NCI-H774 (cell line): ENCODE data around the gene MAP3K7.
A peak's percentile ranks its signal among the peaks of the same experiment; 100 is the strongest.

ENCODE experiments used
- DNase-seq: peaks from one replicate; lab custom pipeline; 2025; lab: John Stamatoyannopoulos, UW

Gene MAP3K7

DNA sequence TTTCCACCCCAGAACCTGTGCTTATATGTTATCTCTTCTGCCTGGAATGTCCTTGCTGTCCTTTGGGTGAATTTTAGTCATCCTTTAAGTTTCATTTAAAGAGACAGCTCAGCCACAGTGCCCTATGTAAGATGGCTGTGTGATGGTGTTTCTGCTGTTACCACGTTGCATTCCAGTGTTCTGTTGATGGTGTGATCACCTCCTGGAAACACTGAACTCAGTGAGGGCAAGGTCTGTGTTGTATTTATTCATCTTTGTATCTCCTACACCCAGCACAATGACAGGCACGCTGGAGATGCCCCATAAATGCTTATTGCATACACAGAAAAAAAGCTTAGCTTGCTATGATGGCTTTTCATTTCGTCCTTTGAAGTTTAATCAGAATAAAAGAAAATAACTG lies 102.5 kb downstream of the MAP3K7 start:
- DNase-seq: no peak

DNA sequence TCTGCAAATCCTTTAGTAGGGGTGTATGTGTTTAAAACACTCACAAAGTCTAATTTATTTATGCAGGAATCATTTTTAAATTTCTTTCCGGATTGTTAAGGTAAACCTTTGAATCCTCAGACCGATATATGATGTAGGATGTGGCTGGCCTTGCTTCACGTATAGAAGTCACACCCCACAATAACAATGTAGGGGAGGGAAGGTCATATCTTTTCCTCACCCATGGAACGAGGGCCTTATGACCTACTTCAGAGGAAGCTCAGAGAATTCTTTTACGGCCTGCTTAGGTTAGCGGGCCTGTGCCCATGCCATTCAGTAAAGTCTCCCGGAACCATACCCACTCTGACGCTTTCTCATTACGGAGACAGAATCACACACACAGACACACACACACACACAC lies 102.9 kb downstream of the MAP3K7 start:
- DNase-seq: no peak

DNA sequence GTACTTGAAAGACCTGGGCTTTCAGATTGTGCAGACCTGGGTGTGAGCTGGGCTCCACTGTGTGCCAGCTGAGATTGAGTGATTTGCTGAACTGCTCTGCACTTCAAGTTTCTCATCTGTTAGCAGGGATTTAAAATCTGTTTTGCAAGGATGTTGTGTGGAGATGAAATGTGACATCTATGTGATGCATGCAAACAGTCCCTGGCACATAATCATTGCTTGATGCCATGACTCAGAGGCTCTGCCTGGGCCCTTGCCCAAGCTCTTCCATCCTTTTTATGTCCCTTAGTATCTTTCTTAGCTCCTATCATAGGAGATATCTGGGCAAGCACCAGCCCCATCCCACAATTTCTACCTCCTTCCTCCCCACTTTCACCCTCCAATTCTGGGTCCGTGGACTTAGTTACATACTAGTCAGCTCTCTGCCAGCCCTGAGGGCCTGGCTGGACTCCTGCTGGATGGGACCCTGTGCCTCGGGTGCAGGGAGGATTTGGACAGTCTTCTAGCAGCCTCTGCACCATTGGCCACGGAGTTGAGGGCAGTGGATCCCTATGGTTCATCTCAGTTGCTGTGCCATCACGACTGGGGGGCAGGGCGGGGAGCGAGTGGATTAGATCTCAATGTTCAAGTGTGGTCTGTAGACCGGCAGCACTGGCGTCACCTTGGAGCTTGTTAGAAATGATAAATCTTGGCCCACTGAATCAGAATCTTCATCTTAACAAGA lies 103.6 kb downstream of the MAP3K7 start:
- no peak for DNase-seq

DNA sequence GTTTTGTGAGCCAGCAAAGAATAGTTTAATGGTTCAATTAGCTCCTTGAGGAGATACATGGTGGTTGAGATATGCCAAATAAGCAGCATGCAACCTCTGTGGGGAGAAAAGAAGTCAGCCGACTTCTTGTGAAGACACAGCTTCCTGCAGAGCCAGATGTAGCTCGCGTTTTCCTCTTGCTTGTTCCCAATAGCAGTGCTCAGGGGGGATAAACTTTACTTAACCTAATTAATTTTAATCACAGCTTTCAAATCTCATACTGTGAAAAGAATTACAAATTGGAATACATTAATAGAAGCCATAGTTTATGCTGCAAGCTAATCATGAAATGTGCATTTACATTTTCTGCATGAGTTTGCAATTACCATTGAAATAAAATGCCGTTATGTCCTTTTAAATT lies 106.2 kb downstream of the MAP3K7 start:
- no peak for DNase-seq

DNA sequence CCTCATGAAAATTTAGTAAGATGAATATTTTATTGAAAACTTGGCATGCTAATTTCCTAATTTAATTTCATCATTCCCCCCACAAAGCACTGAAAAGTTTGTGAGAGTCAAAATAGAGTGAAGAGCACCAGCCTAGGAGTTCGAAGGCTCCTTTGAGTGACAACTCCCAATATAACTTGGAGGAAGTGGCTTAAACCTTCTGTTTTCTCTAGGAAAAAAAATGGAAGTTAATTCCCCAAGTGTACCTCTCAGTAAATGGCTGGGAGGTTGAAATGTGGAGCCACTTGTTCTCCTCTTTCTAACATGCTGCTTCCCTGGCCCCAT lies 107.3 kb downstream of the MAP3K7 start:
- DNase-seq: no peak

DNA sequence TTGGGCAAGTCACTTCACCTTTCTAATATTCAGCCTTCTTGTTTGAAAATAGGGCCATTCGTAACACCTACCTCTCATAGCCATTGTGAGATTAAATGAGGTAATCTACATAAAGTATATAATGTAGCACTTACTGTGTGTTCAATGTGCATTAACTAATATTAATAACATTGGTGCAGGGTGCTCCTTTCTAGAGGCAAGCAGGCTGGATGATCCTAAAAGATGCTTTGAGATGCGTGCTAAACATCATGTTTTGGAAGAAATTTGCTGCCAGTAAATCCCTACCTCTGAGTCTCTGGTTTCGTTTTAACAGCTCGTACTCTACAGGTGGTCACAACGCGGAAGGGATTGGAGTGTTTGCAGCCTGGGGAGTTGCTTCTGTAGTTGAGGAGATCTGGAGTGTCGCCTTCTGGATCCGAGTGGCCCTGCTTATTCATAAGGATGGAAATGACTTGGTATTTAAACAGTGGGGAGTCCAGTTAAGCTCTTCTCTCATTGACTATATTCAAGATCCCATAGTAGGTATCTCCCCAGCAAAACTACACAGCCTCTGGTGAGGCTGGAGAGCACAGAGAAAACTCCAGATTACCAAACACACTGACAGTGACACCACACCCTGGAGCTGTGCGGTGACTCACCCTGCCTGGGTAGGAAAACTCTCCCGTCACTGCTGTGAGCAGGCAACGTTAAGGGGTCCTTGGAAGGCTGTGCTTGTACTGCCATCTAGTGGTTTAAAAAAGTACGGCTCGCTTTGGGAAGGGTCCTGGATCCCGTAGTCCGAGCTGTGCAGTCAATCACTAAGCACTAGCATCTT lies 107.9 kb downstream of the MAP3K7 start:
- DNase-seq: peak; percentile 87

DNA sequence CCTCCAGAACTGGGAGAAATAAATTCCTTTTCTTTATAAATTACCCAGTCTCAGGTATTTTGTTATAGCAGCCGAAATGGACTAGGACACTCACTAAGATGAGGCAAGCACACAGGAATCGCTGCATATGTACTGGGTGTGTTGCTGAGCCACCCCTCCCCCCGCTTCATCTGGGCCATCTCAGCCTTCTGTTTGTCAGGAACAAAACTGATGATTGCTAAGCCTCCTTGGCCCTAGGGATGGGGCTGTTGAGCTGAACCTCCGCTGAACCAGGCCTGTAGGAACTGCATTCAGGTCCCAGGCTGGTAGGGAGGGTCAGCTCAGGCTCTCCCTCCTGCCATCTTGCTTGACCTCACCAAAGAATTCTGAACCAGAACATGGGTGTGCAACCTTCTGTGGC lies 108.6 kb downstream of the MAP3K7 start:
- DNase-seq: no peak

DNA sequence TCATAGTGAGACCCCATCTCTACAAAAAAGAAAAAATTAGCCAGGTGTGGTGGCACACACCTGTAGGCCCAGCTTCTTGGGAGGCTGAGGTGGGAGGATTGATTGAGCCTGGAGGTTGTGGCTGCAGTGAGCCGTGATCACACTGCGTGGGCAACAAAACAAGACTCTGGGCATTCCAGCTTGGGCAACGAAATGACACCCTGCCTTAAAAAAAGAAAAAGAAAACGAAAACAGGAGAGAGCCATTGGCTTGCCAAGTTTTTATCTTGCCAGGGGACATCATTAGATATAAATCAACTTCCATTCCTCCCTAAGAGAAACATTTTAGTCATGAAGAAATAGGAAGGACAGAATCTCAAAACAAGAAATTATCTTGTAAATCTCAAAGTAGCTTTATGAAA lies 109.5 kb downstream of the MAP3K7 start:
- no peak for DNase-seq

DNA sequence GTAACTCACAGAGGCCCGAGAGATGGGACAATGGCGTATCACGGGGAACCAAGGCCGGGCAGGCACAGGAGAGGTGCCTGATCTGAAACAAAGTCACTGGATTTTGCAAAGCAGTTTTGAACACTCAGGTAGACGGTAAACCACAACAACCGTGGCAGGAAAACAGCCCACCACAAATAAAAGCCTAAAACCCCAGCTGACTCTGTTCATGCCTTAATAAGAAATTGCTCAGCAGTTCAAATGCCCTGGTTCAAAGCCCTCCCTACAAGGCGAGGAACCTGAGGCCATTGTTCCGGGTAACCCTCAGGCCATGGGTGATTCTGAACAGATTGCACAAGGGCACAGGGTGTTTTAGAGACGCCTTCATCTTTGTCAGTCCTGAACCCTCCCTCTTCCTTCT lies 114.2 kb downstream of the MAP3K7 start:
- DNase-seq: no peak

DNA sequence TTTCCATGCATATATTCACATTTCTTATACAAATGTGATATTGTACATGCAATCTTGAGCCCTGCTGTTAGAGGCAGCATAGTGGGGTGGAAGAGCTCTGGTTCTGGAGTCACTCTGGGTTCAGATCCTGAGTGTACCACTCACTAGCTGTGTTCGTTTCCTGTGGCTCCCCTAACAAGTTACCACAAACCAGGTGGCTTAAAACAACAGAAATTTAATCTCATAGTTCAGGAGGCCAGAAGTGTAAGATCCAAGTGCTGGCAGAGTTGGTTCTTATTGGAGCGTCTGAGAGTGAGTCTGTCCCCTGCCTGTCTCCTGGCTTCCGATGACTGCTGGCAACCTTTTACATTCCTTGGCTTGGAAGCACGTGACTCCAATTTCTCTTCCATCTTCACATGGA lies 115.6 kb downstream of the MAP3K7 start:
- no peak for DNase-seq

DNA sequence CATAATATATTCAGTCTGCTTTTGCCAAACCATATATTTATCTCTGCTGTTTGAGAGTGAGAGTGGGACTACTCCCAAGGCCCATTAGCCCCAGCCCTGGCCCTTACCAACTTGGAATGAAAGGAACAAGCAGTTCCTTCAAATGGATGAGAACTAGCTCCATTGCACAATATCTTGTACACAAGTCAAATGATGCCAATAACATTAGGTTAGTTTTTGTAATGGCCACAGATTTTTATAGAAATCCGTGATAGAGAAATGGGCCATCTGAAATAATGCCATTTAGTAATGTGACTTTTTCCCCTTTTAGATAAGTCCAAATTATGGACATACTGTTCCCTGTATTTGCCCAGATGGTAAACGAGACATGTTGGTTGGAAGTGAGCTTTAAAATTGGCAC lies 117.0 kb downstream of the MAP3K7 start:
- no peak for DNase-seq

DNA sequence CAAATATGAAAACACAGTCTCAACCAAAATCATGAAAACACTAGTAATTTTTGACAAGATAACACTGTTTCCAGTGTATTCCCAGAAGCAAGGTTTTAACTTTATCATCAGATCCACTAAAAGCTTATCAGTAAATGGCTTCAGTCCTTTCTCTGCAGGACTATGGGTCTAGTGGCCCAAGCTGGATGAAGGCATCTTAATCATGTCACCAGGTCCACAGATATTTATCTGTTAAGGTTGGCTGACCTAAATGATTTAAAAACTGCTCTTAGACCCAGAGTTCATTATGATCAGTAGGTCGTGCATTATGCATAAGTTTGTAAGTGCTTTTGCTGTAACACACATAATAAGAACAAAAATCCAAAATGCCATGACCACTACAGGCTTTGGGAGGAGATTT lies 118.0 kb downstream of the MAP3K7 start:
- no peak for DNase-seq

DNA sequence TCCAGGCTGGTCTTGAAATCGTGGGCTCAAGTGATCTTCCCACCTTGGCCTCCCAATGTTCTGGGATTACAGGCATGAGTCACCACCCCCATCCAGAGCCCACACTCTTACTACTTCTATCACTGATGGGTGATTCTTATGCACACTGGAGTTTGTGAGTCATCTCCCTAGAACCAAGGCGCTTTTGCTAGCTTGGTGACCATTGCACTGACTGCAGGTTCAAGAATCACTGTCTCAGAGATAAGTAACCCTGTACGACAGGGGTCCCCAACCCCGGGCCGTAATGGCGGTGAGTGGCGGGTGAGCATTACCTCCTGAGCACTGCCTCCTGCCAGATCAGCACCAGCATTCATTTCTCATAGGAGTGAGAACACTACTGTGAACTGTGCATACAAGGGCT lies 118.8 kb downstream of the MAP3K7 start:
- no peak for DNase-seq

DNA sequence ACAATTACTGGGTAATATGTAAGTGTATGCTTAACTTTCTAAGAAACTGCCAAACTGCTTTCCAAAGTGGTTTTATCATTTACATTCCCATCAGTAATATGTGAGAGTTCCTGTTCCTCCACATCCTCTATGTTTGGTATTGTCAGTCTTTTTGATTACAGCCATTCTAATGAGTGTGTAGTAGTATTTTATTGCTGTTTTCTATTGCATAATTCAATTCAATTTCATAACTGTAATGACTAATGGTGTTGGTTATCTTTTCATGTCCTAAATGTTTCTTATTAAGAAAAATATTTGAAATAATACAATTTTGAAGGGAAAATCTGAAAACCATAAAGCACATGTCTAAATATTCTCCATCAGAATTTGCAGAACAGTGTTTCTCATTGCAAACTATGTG lies 119.3 kb downstream of the MAP3K7 start:
- no peak for DNase-seq

DNA sequence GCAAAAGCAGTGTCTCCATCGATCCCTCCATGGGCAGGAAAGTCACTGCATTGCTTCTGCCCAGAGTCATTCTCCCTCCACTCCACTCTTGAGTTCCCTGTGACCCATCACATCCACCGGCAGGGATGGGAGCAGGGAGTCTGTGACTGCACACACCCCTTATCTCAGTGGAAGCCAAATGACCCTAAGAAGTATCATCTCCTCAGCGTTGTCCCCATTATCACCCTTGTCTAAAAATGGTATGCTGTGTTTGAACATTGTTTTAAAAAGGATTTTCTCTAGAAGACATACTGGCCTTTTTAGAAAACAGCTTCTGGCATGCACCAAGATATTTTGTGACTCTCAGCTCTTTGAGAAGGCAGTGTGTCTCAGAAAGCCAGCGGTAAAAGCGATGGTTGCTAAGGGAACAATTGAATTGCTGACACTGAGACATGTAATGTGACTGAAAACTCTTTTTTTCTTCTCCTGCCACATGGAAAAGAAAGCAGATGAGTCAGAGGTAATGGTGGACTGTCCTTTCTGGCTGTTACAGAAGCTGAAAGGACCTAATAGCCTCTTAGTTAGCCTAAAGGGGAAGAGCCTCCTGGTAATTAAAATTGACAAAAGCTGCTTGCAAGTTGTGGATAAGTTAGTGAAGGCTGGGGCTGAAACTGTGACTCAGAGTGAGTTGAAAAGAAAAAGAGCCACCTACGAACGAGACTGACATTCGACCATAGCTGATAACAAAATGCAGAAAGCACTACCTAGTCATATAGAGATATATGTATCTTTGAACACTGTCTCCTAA lies 120.5 kb downstream of the MAP3K7 start:
- no peak for DNase-seq

DNA sequence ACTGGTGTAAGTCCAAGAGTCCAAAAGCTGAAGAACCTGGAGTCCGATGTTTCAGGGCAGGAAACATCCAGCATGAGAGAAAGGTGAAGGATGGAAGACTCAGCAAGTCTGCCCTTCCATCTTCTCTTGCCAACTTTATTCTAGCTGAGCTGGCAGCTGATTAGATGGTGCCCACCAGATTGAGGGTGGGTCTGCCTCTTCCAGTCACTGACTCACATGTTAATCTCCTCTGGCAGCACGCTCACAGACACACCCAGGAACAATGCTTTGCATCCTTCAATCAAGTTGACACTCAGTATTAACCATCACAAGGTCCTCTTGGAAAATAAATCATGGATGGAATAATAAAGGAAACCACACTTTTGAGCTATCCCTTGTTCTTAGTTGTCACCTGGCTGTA lies 121.2 kb downstream of the MAP3K7 start:
- no peak for DNase-seq

DNA sequence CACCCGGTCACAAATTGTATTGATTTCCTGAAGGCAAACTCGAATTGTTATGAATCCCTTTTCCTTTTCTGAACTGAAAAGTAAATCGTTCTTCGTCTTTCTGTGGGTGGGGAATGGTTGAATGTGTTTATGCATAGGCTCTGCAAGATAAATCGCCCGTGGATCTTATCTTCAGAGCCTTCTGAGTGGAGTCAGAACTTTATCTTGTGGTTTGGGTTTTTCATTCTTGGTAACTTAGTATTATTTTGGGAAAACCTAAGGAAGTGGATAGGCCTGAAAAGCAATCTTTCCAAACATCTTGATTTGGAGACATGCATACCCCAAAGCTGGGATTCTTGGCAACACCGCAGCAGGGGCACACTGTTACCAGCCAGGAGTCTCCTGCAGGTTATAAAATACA lies 122.4 kb downstream of the MAP3K7 start:
- DNase-seq: no peak

DNA sequence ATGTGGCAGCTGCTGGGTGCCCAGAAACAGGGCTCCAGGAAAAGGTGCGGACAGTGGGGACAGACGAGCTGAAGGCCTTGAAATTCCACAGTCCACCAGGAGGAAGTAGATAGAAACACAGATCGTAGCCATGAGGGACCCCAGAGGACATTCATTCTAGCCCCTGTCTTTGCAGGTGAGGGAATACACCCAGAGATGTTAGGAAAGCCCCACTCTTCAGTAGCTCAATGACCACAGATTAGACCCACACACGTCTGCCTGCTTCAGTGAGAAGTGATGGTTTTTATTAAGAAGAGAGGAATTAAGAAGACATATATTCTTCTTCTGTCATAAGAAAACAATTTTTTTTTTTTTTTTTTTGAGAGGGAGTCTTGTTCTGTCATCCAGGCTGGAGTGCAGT lies 123.0 kb downstream of the MAP3K7 start:
- DNase-seq: no peak
